Measurements from ENCODE around the gene FES. TPM values are rescaled to one million over a fixed set of nuclear protein-coding genes. Genes with fewer than 3 reads are reported as not detected.

FES gene
- total and polyA plus RNA-seq, 2 of the 13 experiments (the other 11 are each of a cell fraction or from before 2014, with no cell fraction given), result 4.0 to 9.5 TPM

- TF ChIP-seq MXD1 (CRISPR knock-in tag; IDR thresholded peaks at IDR 0.05) (0 out of 2 replicates have a peak, but pooled peaks have one; percentile 5), KAT7 (CRISPR knock-in tag; IDR thresholded peaks at IDR 0.05; ENCODE audit: borderline replicate concordance) (peak; percentile 13; the same call in 1 of the 2 replicates), HOXD1 (CRISPR knock-in tag; IDR thresholded peaks at IDR 0.05) (no peak), E2F1 (CRISPR knock-in tag; IDR thresholded peaks at IDR 0.05) (0 out of 2 replicates have a peak, but pooled peaks have one; percentile 7), ZNF160 (CRISPR knock-in tag; IDR thresholded peaks at IDR 0.05) (0 out of 2 replicates have a peak, but pooled peaks have one; percentile 6), MBD4 (IDR thresholded peaks at IDR 0.05; ENCODE audit: borderline replicate concordance, low read length) (no peak), ZSCAN5A (CRISPR knock-in tag; IDR thresholded peaks at IDR 0.05; ENCODE audit: borderline replicate concordance) (no peak), RAD21 (CRISPR knock-in tag; IDR thresholded peaks at IDR 0.05) (0 out of 2 replicates have a peak, but pooled peaks have one; percentile 19), MTA3 (CRISPR knock-in tag; IDR thresholded peaks at IDR 0.05) (no peak), CCDC6 (CRISPR knock-in tag; IDR thresholded peaks at IDR 0.05) (peak; percentile 67; the same call in 1 of the 2 replicates), ZNF550 (CRISPR knock-in tag; IDR thresholded peaks at IDR 0.05; ENCODE audit: borderline replicate concordance) (peak; percentile 30; the same call in 1 of the 2 replicates), HIC2 (CRISPR knock-in tag; IDR thresholded peaks at IDR 0.05; ENCODE audit: low read depth) (no peak), ZMAT5 (CRISPR knock-in tag; IDR thresholded peaks at IDR 0.05; ENCODE audit: borderline replicate concordance, low read depth) (no peak), ZNF788 (CRISPR knock-in tag; IDR thresholded peaks at IDR 0.05; ENCODE audit: borderline replicate concordance) (no peak)
Measured at GRCh38 chr15:90931575-90931827, 47.2 kb downstream of the FES start (continued).

All from HepG2 (cell line).